Effector memory CD8-positive, alpha-beta T cell (primary cell): ENCODE measurements around the gene GPRIN3.

ENCODE experiments used
- ATAC-seq: fragments of 150-1000 bp; cut with Tn5 transposase; replicated peaks from 2 replicates; pipeline ENCODE4 v1.10.0; 2021; ENCODE audit warnings: mild to moderate bottlenecking, moderate library complexity
- DNase-seq, 3 experiments: peaks; one replicate each; pipeline ENCODE4 v3.0.0; 2021
- H3K27ac Mint-ChIP-seq, 2 donors: one replicate each; pipeline ENCODE4 v1.8.0; 2022; ENCODE audit warnings: mild to moderate bottlenecking in 2 of 2, mixed read lengths in 2 of 2, moderate library complexity in 2 of 2
- H3K27me3 Mint-ChIP-seq, 2 donors: one replicate each; pipeline ENCODE4 v1.8.0; 2022; ENCODE audit warnings: mixed read lengths in 2 of 2
- H3K36me3 Mint-ChIP-seq: one replicate; pipeline ENCODE4 v1.8.0; 2022; ENCODE audit warnings: mild to moderate bottlenecking, moderate library complexity, mixed read lengths; ENCODE audit not compliant: insufficient read depth
- H3K4me1 Mint-ChIP-seq, 2 donors: one replicate each; pipeline ENCODE4 v1.8.0; 2022; ENCODE audit warnings: low read depth in 2 of 2, mixed read lengths in 2 of 2
- H3K4me3 Mint-ChIP-seq, 2 donors: one replicate each; pipeline ENCODE4 v1.8.0; 2022; ENCODE audit warnings: mild to moderate bottlenecking in 2 of 2, mixed read lengths in 2 of 2, moderate library complexity in 2 of 2
- H3K9me3 Mint-ChIP-seq, 2 donors: one replicate each; pipeline ENCODE4 v1.8.0; 2022; ENCODE audit warnings: mixed read lengths in 2 of 2

Gene GPRIN3

GRCh38 chr4:89306486-89307177, 968 bp downstream of the GPRIN3 start:
- Mint-ChIP-seq H3K27ac (peak overlapping the region; percentile 84 to 98), H3K36me3 (peaks cover 36% of the 10 kb centered on the region), H3K9me3 (no peaks in the 10 kb centered on the region), H3K4me1 (peaks cover 31 to 52% of the 10 kb centered on the region in 2 donors), H3K27me3 (no peaks in the 10 kb centered on the region), H3K4me3 (peak overlapping the region; percentile 85 to 91)
- peak; percentile 32 for ATAC-seq
- peak in 1 of 3 experiments; percentile 22 for DNase-seq

DNA sequence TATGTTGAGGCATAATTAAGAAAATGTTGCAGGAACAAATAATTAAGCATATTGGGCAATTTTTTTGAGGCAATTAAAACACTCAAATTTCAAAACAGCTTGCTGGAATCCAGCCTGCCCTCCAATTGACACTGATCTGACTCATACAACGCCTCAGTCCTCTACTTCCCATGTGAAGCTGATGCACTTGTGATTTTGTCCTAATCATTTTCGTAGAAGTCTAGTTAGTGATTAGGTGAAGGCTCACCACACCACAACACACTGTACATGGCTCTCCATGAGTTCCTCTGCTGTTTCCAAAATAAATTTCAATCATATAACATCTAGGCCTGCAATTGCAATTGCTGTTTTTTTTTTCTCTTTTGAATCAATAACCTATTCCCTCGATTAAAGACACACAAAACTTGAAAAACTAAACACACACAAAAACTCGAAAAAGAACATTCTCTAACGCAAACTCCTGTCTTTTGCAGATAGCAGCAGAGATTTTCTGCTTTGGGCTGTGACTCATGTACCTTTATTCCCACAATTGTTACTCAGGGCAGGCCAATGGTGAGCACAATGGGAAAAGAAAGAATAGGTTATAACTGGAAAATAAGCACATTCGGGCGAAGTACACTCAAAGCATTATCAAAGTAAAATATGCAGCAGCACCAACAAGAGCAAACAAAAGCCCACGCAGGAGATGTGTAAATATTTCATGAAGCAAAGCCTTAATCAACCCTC, 1.7 kb downstream of the GPRIN3 start:
- no peaks in the 10 kb centered on the region for H3K9me3 Mint-ChIP-seq
- H3K4me3 Mint-ChIP-seq: peak overlapping the region; percentile 85 to 91
- no peak for ATAC-seq
- H3K27ac Mint-ChIP-seq: peak overlapping the region; percentile 84 to 98
- peaks cover 35 to 59% of the 10 kb centered on the region in 2 donors for H3K4me1 Mint-ChIP-seq
- DNase-seq: no peak
- peaks cover 39% of the 10 kb centered on the region for H3K36me3 Mint-ChIP-seq
- H3K27me3 Mint-ChIP-seq: no peaks in the 10 kb centered on the region

DNA sequence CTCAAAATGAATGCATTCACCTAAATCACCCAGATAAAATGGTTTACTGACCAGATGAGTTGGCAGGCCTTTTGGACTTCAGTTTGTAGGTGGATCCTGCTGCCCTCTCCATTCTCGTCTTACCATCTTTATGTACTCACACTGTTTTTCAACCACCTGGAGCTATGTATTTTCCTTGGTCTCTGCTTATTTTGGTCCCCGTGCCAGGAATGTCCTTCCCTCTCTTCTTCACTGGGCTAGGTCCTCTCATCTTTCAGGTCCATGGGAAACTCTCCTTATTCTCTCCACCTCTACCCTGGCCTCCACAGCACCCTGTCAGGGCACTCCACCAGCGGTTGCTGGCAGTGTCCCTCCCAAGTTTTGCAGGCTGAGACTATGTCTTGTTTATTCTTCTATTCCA, 2.6 kb downstream of the GPRIN3 start:
- Mint-ChIP-seq H3K4me1 (peaks cover 32 to 60% of the 10 kb centered on the region in 2 donors), H3K27ac (peak overlapping the region; percentile 84 to 98), H3K27me3 (no peaks in the 10 kb centered on the region), H3K36me3 (peaks cover 39% of the 10 kb centered on the region), H3K9me3 (no peaks in the 10 kb centered on the region), H3K4me3 (peak overlapping the region; percentile 85 to 91)
- ATAC-seq (no peak), DNase-seq (no peak)

DNA sequence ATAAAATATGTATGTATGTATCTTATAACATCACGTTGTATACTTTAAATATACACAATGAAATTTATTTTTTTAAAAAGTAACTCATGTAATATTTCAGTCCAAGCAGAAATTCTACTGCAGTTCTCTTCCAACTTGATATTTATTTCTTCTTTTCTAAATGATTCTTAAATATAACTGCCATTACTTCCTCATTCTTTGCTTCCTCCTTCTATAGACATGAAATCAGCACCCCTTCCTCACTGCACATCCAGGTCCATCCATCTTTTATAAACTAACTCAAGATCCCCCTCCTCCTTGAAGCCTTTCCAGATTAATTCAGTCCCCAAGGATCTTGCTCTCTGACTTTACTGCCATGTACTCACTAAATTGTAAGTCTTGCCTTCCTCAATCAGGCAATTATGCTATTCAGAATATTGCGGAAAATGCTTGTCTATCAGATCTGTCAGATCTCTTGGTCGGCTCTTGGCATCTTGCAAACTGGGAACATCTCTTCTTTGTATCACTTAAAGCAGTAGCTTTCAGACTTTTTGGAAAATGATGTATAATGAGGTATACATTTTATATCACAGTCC, 3.7 kb downstream of the GPRIN3 start:
- Mint-ChIP-seq H3K4me3 (peak overlapping the region; percentile 85 to 91), H3K4me1 (peaks cover 33 to 61% of the 10 kb centered on the region in 2 donors), H3K36me3 (peaks cover 40% of the 10 kb centered on the region), H3K27ac (peak overlapping the region; percentile 67 to 98), H3K9me3 (no peaks in the 10 kb centered on the region), H3K27me3 (no peaks in the 10 kb centered on the region)
- ATAC-seq (no peak), DNase-seq (no peak)

- DNase-seq (peak; percentile 58 to 67 (median 64)), ATAC-seq (peak; percentile 54)
- Mint-ChIP-seq H3K9me3 (no peaks in the 10 kb centered on the region), H3K27me3 (no peaks in the 10 kb centered on the region), H3K4me1 (peaks cover 29 to 63% of the 10 kb centered on the region in 2 donors), H3K4me3 (peak overlapping the region; percentile 62 to 91), H3K27ac (peak overlapping the region; percentile 67 to 98), H3K36me3 (peaks cover 41% of the 10 kb centered on the region)
Observed at GRCh38 chr4:89303177-89303576, 4.4 kb downstream of the GPRIN3 start.

- no peak for ATAC-seq
- Mint-ChIP-seq H3K27me3 (no peaks in the 10 kb centered on the region), H3K36me3 (peaks cover 32% of the 10 kb centered on the region), H3K9me3 (no peaks in the 10 kb centered on the region), H3K27ac (peak overlapping the region; percentile 92 to 98), H3K4me3 (peak overlapping the region; percentile 62 to 91), H3K4me1 (peaks cover 35 to 73% of the 10 kb centered on the region in 2 donors)
- no peak for DNase-seq
Observed at GRCh38 chr4:89301902-89302301, 5.7 kb downstream of the GPRIN3 start.

DNA sequence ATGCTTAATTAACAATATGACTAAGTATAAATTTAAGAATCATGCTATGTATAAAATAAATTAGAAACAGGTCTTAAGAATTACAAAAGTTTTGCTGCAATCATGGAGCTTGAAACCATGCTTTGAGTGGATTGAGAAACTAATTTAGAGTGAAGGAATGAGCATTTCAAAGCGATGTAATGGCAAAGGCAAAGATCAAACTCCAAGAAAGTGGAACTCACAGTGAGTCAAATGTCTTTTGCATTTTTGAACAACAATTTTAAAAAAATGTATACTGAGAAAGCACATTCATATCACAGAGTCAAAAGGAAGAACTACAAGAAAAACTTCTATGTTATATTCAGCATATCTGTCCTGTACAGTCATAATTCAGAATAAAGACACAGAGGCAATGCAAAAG, 6.6 kb downstream of the GPRIN3 start:
- H3K4me3 Mint-ChIP-seq: peak overlapping the region; percentile 62 to 91
- H3K27me3 Mint-ChIP-seq: no peaks in the 10 kb centered on the region
- no peak for DNase-seq
- H3K27ac Mint-ChIP-seq: peak overlapping the region; percentile 92 to 98
- peaks cover 34 to 70% of the 10 kb centered on the region in 2 donors for H3K4me1 Mint-ChIP-seq
- no peak for ATAC-seq
- H3K9me3 Mint-ChIP-seq: no peaks in the 10 kb centered on the region
- H3K36me3 Mint-ChIP-seq: peaks cover 33% of the 10 kb centered on the region

DNA sequence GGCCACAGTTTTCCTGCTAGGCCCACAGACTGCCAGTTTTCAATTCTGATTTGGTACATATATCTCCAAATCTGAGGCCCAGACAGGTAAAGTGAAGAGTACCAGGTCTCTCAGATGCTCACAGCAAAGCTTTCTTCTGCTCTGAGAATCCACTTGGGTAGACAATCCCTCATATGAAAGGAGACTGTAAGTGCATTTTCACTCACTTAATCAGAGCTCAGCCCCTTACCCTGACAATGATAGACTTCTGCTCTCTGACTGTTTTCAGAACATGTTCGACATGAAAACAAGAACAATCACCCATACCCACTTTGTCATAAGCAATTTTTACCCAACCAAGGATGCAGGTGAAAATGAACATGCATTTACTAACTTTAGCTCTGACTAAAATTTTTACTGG, 7.1 kb downstream of the GPRIN3 start:
- no peak for ATAC-seq

DNA sequence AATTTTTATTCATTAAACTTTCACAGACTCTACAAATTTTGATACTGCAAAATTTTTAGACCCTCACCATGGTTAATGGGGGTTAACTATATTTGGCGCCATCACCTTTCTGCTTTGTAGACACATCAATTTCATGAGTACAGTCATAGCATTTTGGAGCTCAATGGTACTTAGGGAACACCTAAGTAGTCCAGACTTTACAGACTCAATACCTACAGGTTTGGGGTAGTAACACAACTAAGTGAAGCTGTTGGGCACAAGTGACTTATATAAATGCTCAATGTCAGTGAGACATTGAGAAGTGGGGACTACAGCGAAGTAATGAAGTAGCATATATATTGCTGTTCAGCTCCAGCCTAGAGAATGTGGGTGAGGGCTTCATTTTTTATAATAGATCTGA, 7.5 kb downstream of the GPRIN3 start:
- H3K9me3 Mint-ChIP-seq: no peaks in the 10 kb centered on the region
- no peaks in the 10 kb centered on the region for H3K27me3 Mint-ChIP-seq
- peaks cover 33 to 66% of the 10 kb centered on the region in 2 donors for H3K4me1 Mint-ChIP-seq
- H3K36me3 Mint-ChIP-seq: peaks cover 35% of the 10 kb centered on the region
- DNase-seq: no peak
- no peak for ATAC-seq
- peak overlapping the region; percentile 92 to 97 for H3K27ac Mint-ChIP-seq
- H3K4me3 Mint-ChIP-seq: peak overlapping the region; percentile 78 to 91

More for the DNA sequence above, 7.1 kb downstream of the GPRIN3 start:
- H3K27ac Mint-ChIP-seq: peak overlapping the region; percentile 92 to 97
- H3K9me3 Mint-ChIP-seq: no peaks in the 10 kb centered on the region
- peaks cover 33 to 66% of the 10 kb centered on the region in 2 donors for H3K4me1 Mint-ChIP-seq
- peak overlapping the region; percentile 78 to 91 for H3K4me3 Mint-ChIP-seq
- H3K36me3 Mint-ChIP-seq: peaks cover 34% of the 10 kb centered on the region
- no peaks in the 10 kb centered on the region for H3K27me3 Mint-ChIP-seq
- no peak for DNase-seq

- peak overlapping the region; percentile 78 to 91 for H3K4me3 Mint-ChIP-seq
- no peaks in the 10 kb centered on the region for H3K9me3 Mint-ChIP-seq
- H3K27ac Mint-ChIP-seq: peak overlapping the region; percentile 92 to 97
- H3K36me3 Mint-ChIP-seq: peaks cover 37% of the 10 kb centered on the region
- DNase-seq (peak in 1 of 3 experiments; percentile 30), ATAC-seq (peak; percentile 37)
- no peaks in the 10 kb centered on the region for H3K27me3 Mint-ChIP-seq
- peaks cover 36 to 67% of the 10 kb centered on the region in 2 donors for H3K4me1 Mint-ChIP-seq
Observed at GRCh38 chr4:89299153-89299791, 8.3 kb downstream of the GPRIN3 start.

- H3K4me1 Mint-ChIP-seq: peaks cover 34 to 68% of the 10 kb centered on the region in 2 donors
Observed at GRCh38 chr4:89298788-89299152, 8.8 kb downstream of the GPRIN3 start.

GRCh38 chr4:89298155-89298554, 9.4 kb downstream of the GPRIN3 start:
- Mint-ChIP-seq H3K9me3 (no peaks in the 10 kb centered on the region), H3K4me3 (peak overlapping the region; percentile 78 to 91), H3K27ac (peak overlapping the region; percentile 92 to 97), H3K36me3 (peaks cover 39% of the 10 kb centered on the region), H3K4me1 (peaks cover 36 to 70% of the 10 kb centered on the region in 2 donors), H3K27me3 (no peaks in the 10 kb centered on the region)
- ATAC-seq (peak; percentile 55), DNase-seq (peak; percentile 37 to 41 (median 40))

More at GRCh38 chr4:89298788-89299152, 8.8 kb downstream of the GPRIN3 start:
- DNase-seq: peak in 2 of 3 experiments; percentile 36 to 38
- Mint-ChIP-seq H3K9me3 (no peaks in the 10 kb centered on the region), H3K27ac (peak overlapping the region; percentile 92 to 97), H3K4me3 (peak overlapping the region; percentile 78 to 91), H3K36me3 (peaks cover 37% of the 10 kb centered on the region), H3K27me3 (no peaks in the 10 kb centered on the region)
- peak; percentile 52 for ATAC-seq

GRCh38 chr4:89296896-89297295, 10.7 kb downstream of the GPRIN3 start:
- peak overlapping the region; percentile 45 to 91 for H3K4me3 Mint-ChIP-seq
- peaks cover 39 to 74% of the 10 kb centered on the region in 2 donors for H3K4me1 Mint-ChIP-seq
- ATAC-seq: no peak
- no peaks in the 10 kb centered on the region for H3K27me3 Mint-ChIP-seq
- peak overlapping the region; percentile 87 to 97 for H3K27ac Mint-ChIP-seq
- DNase-seq: no peak
- H3K36me3 Mint-ChIP-seq: peaks cover 43% of the 10 kb centered on the region
- H3K9me3 Mint-ChIP-seq: no peaks in the 10 kb centered on the region
